IMR-90 (cell line): ENCODE data around the gene CAT. TPM values are rescaled to one million over a fixed set of nuclear protein-coding genes. Genes with fewer than 3 reads are reported as not detected.

ENCODE experiments used
- ATAC-seq: fragments of 200-7000 bp; cut with Tn5 transposase; 2 replicates; pipeline ENCODE4 v1.9.1; 2020; ENCODE audit warnings: low read depth, mild to moderate bottlenecking, moderate library complexity
- BruUV-seq: library from RNA; stranded (reverse); fragments of 400-500 nt; replicated peaks from 2 replicates; lab custom pipeline; 2021; lab: Mats Ljungman, UMichigan
- CTCF ChIA-PET: fragments of 300-600 bp; formaldehyde crosslinking; extraction: SDS; loops from one replicate; lab custom pipeline; 2021; ENCODE audit warnings: antibody characterized with exemption; lab: Yijun Ruan, JAX
- POLR2A ChIA-PET: fragments of 300-600 bp; sonication (Branson Sonifier 250); formaldehyde crosslinking; loops from one replicate; lab custom pipeline; 2022; ENCODE audit warnings: antibody characterized with exemption; ENCODE audit not compliant: unreplicated experiment; lab: Charles Lee
- DNase-seq: peaks from one replicate; pipeline ENCODE4 v3.0.0; 2013
- H2AFZ ChIP-seq: replicated peaks from 2 replicates; pipeline ENCODE3; 2013; ENCODE audit warnings: low read length, mild to moderate bottlenecking; ENCODE audit not compliant: poor library complexity
- H2AK5ac ChIP-seq: 2 replicates; pipeline ENCODE4 v1.6.1; 2013; ENCODE audit warnings: low read depth, low read length, inconsistent platforms
- H2AK9ac ChIP-seq: replicated peaks from 2 replicates; pipeline ENCODE3; 2013; ENCODE audit warnings: mild to moderate bottlenecking, low read depth, low read length, moderate library complexity; ENCODE audit not compliant: poor library complexity
- H2BK120ac ChIP-seq: 2 replicates; pipeline ENCODE4 v1.6.1; 2013; ENCODE audit warnings: low read depth, low read length, inconsistent platforms
- H2BK15ac ChIP-seq: 3 replicates; pipeline ENCODE4 v1.6.1; 2013; ENCODE audit warnings: low read depth, low read length, inconsistent platforms
- H2BK20ac ChIP-seq: 2 replicates; pipeline ENCODE4 v1.6.1; 2013; ENCODE audit warnings: low read depth, mild to moderate bottlenecking, inconsistent platforms, low read length, moderate library complexity
- H2BK5ac ChIP-seq: 2 replicates; pipeline ENCODE4 v1.6.1; 2013; ENCODE audit warnings: mild to moderate bottlenecking, low read depth, low read length, inconsistent platforms; ENCODE audit not compliant: poor library complexity, severe bottlenecking
- H3K14ac ChIP-seq: replicated peaks from 2 replicates; pipeline ENCODE4 v1.6.1; 2013; ENCODE audit warnings: low read depth, low read length, inconsistent platforms
- H3K18ac ChIP-seq: 2 replicates; pipeline ENCODE4 v1.6.1; 2013; ENCODE audit warnings: low read depth, low read length, control low read depth
- H3K23ac ChIP-seq: 2 replicates; pipeline ENCODE4 v1.6.1; 2013; ENCODE audit warnings: low read depth, low read length, inconsistent platforms
- H3K27ac ChIP-seq: 2 replicates; pipeline ENCODE4 v1.5.1; 2013; ENCODE audit warnings: mild to moderate bottlenecking, control low read depth, low read length; ENCODE audit not compliant: insufficient read depth
- H3K27me3 ChIP-seq: 2 replicates; pipeline ENCODE4 v1.6.1; 2013; ENCODE audit warnings: low read length; ENCODE audit not compliant: control insufficient read depth, insufficient read depth
- H3K36me3 ChIP-seq: 2 replicates; pipeline ENCODE4 v1.6.1; 2013; ENCODE audit warnings: low read length, mixed read lengths; ENCODE audit not compliant: control insufficient read depth, insufficient read depth
- H3K4ac ChIP-seq: 2 replicates; pipeline ENCODE4 v1.6.1; 2013; ENCODE audit warnings: low read depth, low read length, inconsistent platforms
- H3K4me1 ChIP-seq: 2 replicates; pipeline ENCODE4 v1.6.1; 2013; ENCODE audit warnings: low read length, mixed read lengths; ENCODE audit not compliant: control insufficient read depth, insufficient read depth
- H3K4me2 ChIP-seq: 2 replicates; pipeline ENCODE4 v1.6.1; 2013; ENCODE audit warnings: low read depth, mild to moderate bottlenecking, control low read depth, low read length, moderate library complexity
- H3K4me3 ChIP-seq: 2 replicates; pipeline ENCODE4 v1.5.1; 2013; ENCODE audit warnings: low read depth, mild to moderate bottlenecking, control low read depth, low read length, moderate library complexity; ENCODE audit not compliant: insufficient read depth
- H3K56ac ChIP-seq: 2 replicates; pipeline ENCODE4 v1.6.1; 2013; ENCODE audit warnings: low read length, inconsistent platforms; ENCODE audit not compliant: insufficient read depth; ENCODE audit errors: extremely low read depth
- H3K79me1 ChIP-seq, 2 experiments: 2 replicates each; pipeline ENCODE4 v1.6.1; 2013; ENCODE audit warnings: low read length in 2 of 2, inconsistent platforms in 1 of 2, low read depth in 1 of 2
- H3K9ac ChIP-seq: 2 replicates; pipeline ENCODE4 v1.6.1; 2013; ENCODE audit warnings: low read depth, low read length, control low read depth
- H3K9me1 ChIP-seq: 2 replicates; pipeline ENCODE4 v1.6.1; 2013; ENCODE audit warnings: low read length, inconsistent platforms; ENCODE audit not compliant: insufficient read depth
- H3K9me3 ChIP-seq: 2 replicates; pipeline ENCODE4 v1.6.1; 2013; ENCODE audit warnings: low read length; ENCODE audit not compliant: control insufficient read depth, insufficient read depth
- H4K20me1 ChIP-seq: 2 replicates; pipeline ENCODE4 v1.6.1; 2013; ENCODE audit warnings: low read length, inconsistent platforms; ENCODE audit not compliant: insufficient read depth
- H4K5ac ChIP-seq: 2 replicates; pipeline ENCODE4 v1.6.1; 2013; ENCODE audit warnings: mild to moderate bottlenecking, low read depth, low read length, control low read depth
- H4K8ac ChIP-seq, 2 experiments: 2 replicates each; pipeline ENCODE4 v1.6.1; 2013; ENCODE audit warnings: low read depth in 2 of 2, low read length in 2 of 2, control low read depth in 1 of 2, inconsistent platforms in 1 of 2
- H4K91ac ChIP-seq: 2 replicates; pipeline ENCODE4 v1.6.1; 2013; ENCODE audit warnings: low read depth, low read length, inconsistent platforms; ENCODE audit not compliant: insufficient read depth
- BHLHE40 ChIP-seq: fragments of 150-350 bp; IDR thresholded peaks from 2 replicates; pipeline ENCODE4 v1.6.1; 2016; ENCODE audit warnings: mild to moderate bottlenecking, low read depth, low read length
- CEBPB ChIP-seq: IDR thresholded peaks from 2 replicates; pipeline ENCODE4 v1.6.1; 2012; ENCODE audit warnings: low read depth, low read length, improper control_type of control experiment
- CHD1 ChIP-seq: IDR thresholded peaks from 2 replicates; pipeline ENCODE4 v1.6.1; 2012; ENCODE audit warnings: low read depth, low read length, improper control_type of control experiment
- CTCF ChIP-seq: conservative IDR thresholded peaks from 2 replicates; pipeline ENCODE4 v1.5.1; 2012; ENCODE audit warnings: mild to moderate bottlenecking, low read depth, low read length, improper control_type of control experiment
- ELK1 ChIP-seq: fragments of 150-350 bp; IDR thresholded peaks from 2 replicates; pipeline ENCODE4 v1.6.1; 2016; ENCODE audit warnings: low read depth, mild to moderate bottlenecking, low read length, moderate library complexity, borderline replicate concordance
- FOS ChIP-seq: fragments of 150-350 bp; IDR thresholded peaks from 2 replicates; pipeline ENCODE4 v1.6.1; 2016; ENCODE audit warnings: low read depth, low read length
- MAFK ChIP-seq: IDR thresholded peaks from 2 replicates; pipeline ENCODE4 v1.6.1; 2012; ENCODE audit warnings: low read depth, low read length, improper control_type of control experiment
- MAZ ChIP-seq: IDR thresholded peaks from 2 replicates; pipeline ENCODE4 v1.6.1; 2012; ENCODE audit warnings: low read depth, mild to moderate bottlenecking, low read length, improper control_type of control experiment, moderate library complexity, borderline replicate concordance
- MXI1 ChIP-seq: IDR thresholded peaks from 2 replicates; pipeline ENCODE4 v1.6.1; 2012; ENCODE audit warnings: low read depth, mild to moderate bottlenecking, low read length, moderate library complexity, borderline replicate concordance
- NFE2L2 ChIP-seq: fragments of 150-350 bp; IDR thresholded peaks from 2 replicates; pipeline ENCODE4 v1.6.1; 2016; ENCODE audit warnings: low read depth, mild to moderate bottlenecking, low read length
- POLR2A ChIP-seq: IDR thresholded peaks from 2 replicates; pipeline ENCODE4 v1.6.1; 2012; ENCODE audit warnings: mild to moderate bottlenecking, low read depth, low read length
- RAD21 ChIP-seq: IDR thresholded peaks from 2 replicates; pipeline ENCODE4 v1.6.1; 2012; ENCODE audit warnings: low read length, improper control_type of control experiment
- RCOR1 ChIP-seq: IDR thresholded peaks from 2 replicates; pipeline ENCODE4 v1.6.1; 2012; ENCODE audit warnings: mild to moderate bottlenecking, low read length, improper control_type of control experiment; ENCODE audit not compliant: insufficient replicate concordance
- RFX5 ChIP-seq: IDR thresholded peaks from 2 replicates; pipeline ENCODE4 v1.8.0; 2012; ENCODE audit warnings: low read depth, mild to moderate bottlenecking, low read length, moderate library complexity
- SMC3 ChIP-seq: fragments of 150-350 bp; IDR thresholded peaks from 2 replicates; pipeline ENCODE4 v1.6.1; 2016; ENCODE audit warnings: low read depth, mild to moderate bottlenecking, antibody characterized with exemption, low read length, moderate library complexity
- USF2 ChIP-seq: fragments of 150-350 bp; IDR thresholded peaks from 2 replicates; pipeline ENCODE4 v1.6.1; 2017; ENCODE audit warnings: mild to moderate bottlenecking, antibody characterized with exemption, low read length, low read depth
- WGBS, 2 experiments: methylation state at CpG; one replicate each; pipeline versions ENCODE4 v1.1.5 to v1.1.7; 2013; ENCODE audit warnings: missing lambda C conversion rate in 2 of 2; ENCODE audit not compliant: insufficient read length in 1 of 2; ENCODE audit errors: extremely low coverage in 2 of 2; 5-methylcytosine and 5-hydroxymethylcytosine counted together
- dilution Hi-C: fragments of 300-500 bp; cut with HindIII; formaldehyde crosslinking; loops from one replicate; pipeline ENCODE4 v1.14.3; 2018; ENCODE audit warnings: low sequenced_read_pairs; ENCODE audit not compliant: unreplicated experiment
- in situ Hi-C: fragments of 300-500 bp; cut with MboI; formaldehyde crosslinking; loops from 3 replicates; pipeline ENCODE4 v1.14.3; 2019; ENCODE audit warnings: low sequenced_read_pairs, inconsistent platforms, mixed read lengths
- intact Hi-C: fragments of 100-400 bp; cut with micrococcal nuclease; formaldehyde crosslinking; loops from 2 replicates; pipeline ENCODE4 v1.10.0; 2022
- polyA plus RNA-seq, 3 experiments: library from polyadenylated mRNA; depleted of rRNA; stranded (reverse); fragments of >200 nt; gene quantifications; 2 replicates each; pipeline ENCODE4 v1.2.3, GENCODE V29; 2012; ENCODE audit warnings: low replicate concordance in 1 of 3
- total RNA-seq: library from RNA; depleted of rRNA; stranded (reverse); fragments of >200 nt; gene quantifications from 2 replicates; pipeline ENCODE4 v1.2.3, GENCODE V29; 2012

CAT gene
- total and polyA plus RNA-seq, 2 of the 4 experiments (the other 2 are of a cell fraction), result 52.5 to 80.5 TPM

GRCh38 chr11:34406413-34406812, 32.3 kb upstream of the CAT start:
- BruUV-seq, result no TSS peak
- dilution Hi-C loops, result no loop called here
- H2AK5ac ChIP-seq, result no peak overlapping the region
- H3K36me3 ChIP-seq, result no peaks in the 10 kb centered on the region
- in situ Hi-C loops, result no loop called here
- H3K4me2 ChIP-seq, result no peak overlapping the region
- H2BK5ac ChIP-seq, result no peak overlapping the region
- WGBS, 2 experiments, result 33% methylated on average over 1 of the region's 3 CpGs; no CpG with 5 or more reads in 1 of the 2 experiments
- H4K8ac ChIP-seq, result no peak overlapping the region
- no peak overlapping the region for H4K5ac ChIP-seq
- no peak overlapping the region for H2AK9ac ChIP-seq
- H3K18ac ChIP-seq, result no peak overlapping the region
- no peak overlapping the region for H2BK120ac ChIP-seq
- ChIA-PET CTCF (no interaction called here), POLR2A (no interaction called here)
- intact Hi-C loops, result no loop called here
- no peaks in the 10 kb centered on the region for H3K9me3 ChIP-seq
- TF ChIP-seq CEBPB (no peak), RFX5 (no peak), RAD21 (no peak), RCOR1 (no peak), ELK1 (no peak), POLR2A (no peak), CTCF (no peak), SMC3 (no peak), MAFK (no peak), FOS (no peak), MAZ (no peak), MXI1 (no peak), USF2 (no peak), NFE2L2 (no peak), BHLHE40 (no peak), CHD1 (no peak)
- H2AFZ ChIP-seq, result no peak overlapping the region
- no peak overlapping the region for H4K91ac ChIP-seq
- no peaks in the 10 kb centered on the region for H3K9me1 ChIP-seq
- H3K79me1 ChIP-seq, result no peaks in the 10 kb centered on the region
- H3K4ac ChIP-seq, result no peak overlapping the region
- no peak overlapping the region for H2BK20ac ChIP-seq
- H3K27ac ChIP-seq, result no peak overlapping the region
- no peak overlapping the region for H3K14ac ChIP-seq
- no peak overlapping the region for H3K4me3 ChIP-seq
- no peak overlapping the region for H3K23ac ChIP-seq
- H2BK15ac ChIP-seq, result no peak overlapping the region
- H3K4me1 ChIP-seq, result no peaks in the 10 kb centered on the region
- no peak overlapping the region for H3K9ac ChIP-seq
- H4K20me1 ChIP-seq, result no peaks in the 10 kb centered on the region
- H3K56ac ChIP-seq, result no peak overlapping the region
- ATAC-seq (no peak), DNase-seq (no peak)
- H3K27me3 ChIP-seq, result peaks cover 26% of the 10 kb centered on the region
